Nephron (organoid): ENCODE results near the gene SOX10.

Experiments
- H3K27ac Mint-ChIP-seq, 3 experiments: 2 replicates each; pipeline ENCODE4 v1.8.0; 2020; ENCODE audit warnings: mixed read lengths in 3 of 3, mild to moderate bottlenecking in 2 of 3, moderate library complexity in 1 of 3
- H3K27me3 Mint-ChIP-seq: 2 replicates; pipeline ENCODE4 v1.8.0; 2021; ENCODE audit warnings: low read depth, mild to moderate bottlenecking, moderate library complexity, mixed read lengths
- H3K36me3 Mint-ChIP-seq: 2 replicates; pipeline ENCODE4 v1.8.0; 2020; ENCODE audit warnings: low read depth, mixed read lengths
- H3K4me1 Mint-ChIP-seq: 2 replicates; pipeline ENCODE4 v1.8.0; 2020; ENCODE audit warnings: mixed read lengths
- H3K4me3 Mint-ChIP-seq, 3 experiments: 2 replicates each; pipeline ENCODE4 v1.8.0; 2020; ENCODE audit warnings: mild to moderate bottlenecking in 3 of 3, mixed read lengths in 3 of 3, moderate library complexity in 2 of 3
- H3K9me3 Mint-ChIP-seq: 2 replicates; pipeline ENCODE4 v1.8.0; 2020; ENCODE audit warnings: mixed read lengths
- TF ChIP-seq, protein P1 (sequence below), 3 experiments: fragments of 200-600 bp; sonication (generic); IDR thresholded peaks; one replicate each; pipeline ENCODE4 v1.5.0; 2021; ENCODE audit warnings: antibody characterized with exemption in 3 of 3; ENCODE audit not compliant: unreplicated experiment in 3 of 3

The SOX10 gene

DNA sequence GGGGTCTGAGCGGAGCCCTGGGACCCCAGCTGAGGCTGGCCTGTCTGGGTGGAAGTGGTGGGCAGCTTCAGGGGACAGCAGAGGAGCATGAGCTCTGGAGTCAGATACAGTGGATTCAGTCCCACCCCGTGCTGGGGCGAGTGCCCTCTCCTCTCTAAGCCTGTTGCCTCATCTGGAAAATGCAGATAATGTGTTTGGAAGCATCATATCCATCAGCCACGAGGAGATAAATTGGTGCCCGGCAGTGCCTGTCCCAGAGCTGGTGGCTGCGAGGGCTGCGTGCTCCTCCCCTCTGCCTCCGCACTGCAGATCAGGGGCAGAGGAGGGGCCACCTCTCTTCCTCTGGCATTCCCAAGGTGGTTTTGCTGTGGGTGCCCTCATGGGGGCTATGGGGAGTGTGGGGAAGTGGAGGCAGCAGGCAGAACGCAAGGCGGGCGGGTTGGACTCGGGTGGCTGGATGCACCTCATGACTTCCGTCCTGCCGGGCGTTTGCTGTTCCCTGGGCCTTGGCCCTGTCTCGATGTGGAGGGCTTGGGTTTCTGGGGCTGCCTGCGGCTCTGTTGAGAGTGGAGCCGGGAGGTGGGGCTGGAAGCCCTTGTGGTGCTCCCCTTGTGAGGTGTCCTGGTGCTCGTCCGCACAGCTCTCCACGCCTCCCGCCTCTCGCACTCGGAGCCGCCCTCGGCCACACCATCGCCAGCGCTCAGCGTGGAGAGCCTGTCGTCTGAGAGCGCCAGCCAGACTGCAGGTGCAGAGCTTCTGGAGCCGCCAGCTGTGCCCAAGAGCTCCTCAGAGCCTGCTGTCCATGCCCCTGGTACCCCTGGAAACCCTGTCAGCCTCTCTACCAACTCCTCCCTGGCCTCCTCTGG is 57.4 kb downstream of the SOX10 start:
- Mint-ChIP-seq H3K9me3 (no peaks in the 10 kb centered on the region), H3K27me3 (no peaks in the 10 kb centered on the region), H3K36me3 (peaks cover 20% of the 10 kb centered on the region), H3K4me3 (no peak overlapping the region), H3K4me1 (peaks cover 3% of the 10 kb centered on the region), H3K27ac (no peak overlapping the region)
- TF ChIP-seq, protein P1, sequence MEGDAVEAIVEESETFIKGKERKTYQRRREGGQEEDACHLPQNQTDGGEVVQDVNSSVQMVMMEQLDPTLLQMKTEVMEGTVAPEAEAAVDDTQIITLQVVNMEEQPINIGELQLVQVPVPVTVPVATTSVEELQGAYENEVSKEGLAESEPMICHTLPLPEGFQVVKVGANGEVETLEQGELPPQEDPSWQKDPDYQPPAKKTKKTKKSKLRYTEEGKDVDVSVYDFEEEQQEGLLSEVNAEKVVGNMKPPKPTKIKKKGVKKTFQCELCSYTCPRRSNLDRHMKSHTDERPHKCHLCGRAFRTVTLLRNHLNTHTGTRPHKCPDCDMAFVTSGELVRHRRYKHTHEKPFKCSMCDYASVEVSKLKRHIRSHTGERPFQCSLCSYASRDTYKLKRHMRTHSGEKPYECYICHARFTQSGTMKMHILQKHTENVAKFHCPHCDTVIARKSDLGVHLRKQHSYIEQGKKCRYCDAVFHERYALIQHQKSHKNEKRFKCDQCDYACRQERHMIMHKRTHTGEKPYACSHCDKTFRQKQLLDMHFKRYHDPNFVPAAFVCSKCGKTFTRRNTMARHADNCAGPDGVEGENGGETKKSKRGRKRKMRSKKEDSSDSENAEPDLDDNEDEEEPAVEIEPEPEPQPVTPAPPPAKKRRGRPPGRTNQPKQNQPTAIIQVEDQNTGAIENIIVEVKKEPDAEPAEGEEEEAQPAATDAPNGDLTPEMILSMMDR (IDR thresholded peaks at IDR 0.05; ENCODE audit: unreplicated experiment in 3 of 3), result no peak

DNA sequence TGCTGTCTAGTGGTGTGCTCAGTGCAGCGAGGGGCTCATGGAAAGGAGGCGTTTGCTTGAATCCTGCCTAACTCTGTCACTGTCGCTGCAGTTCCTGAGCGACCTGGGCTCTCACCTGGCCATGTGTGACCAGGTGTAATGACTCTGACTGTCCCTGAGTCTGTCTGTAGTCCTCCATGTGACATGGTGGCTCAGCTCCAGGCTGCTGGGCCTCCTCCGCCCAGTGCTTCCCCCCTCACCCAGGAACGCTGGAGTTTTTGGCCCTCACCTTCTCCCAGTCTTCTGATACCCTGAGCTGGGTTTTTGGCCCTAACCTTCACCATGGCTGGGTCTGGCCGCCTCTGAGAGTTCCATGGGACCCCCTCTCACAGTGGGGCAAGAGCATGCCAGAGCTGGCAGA is 58.0 kb downstream of the SOX10 start:
- Mint-ChIP-seq H3K36me3 (peaks cover 15% of the 10 kb centered on the region), H3K4me3 (no peak overlapping the region), H3K9me3 (no peaks in the 10 kb centered on the region), H3K27ac (no peak overlapping the region), H3K4me1 (no peaks in the 10 kb centered on the region), H3K27me3 (no peaks in the 10 kb centered on the region)
- TF ChIP-seq, protein P1 (IDR thresholded peaks at IDR 0.05; ENCODE audit: unreplicated experiment in 3 of 3), result no peak

DNA sequence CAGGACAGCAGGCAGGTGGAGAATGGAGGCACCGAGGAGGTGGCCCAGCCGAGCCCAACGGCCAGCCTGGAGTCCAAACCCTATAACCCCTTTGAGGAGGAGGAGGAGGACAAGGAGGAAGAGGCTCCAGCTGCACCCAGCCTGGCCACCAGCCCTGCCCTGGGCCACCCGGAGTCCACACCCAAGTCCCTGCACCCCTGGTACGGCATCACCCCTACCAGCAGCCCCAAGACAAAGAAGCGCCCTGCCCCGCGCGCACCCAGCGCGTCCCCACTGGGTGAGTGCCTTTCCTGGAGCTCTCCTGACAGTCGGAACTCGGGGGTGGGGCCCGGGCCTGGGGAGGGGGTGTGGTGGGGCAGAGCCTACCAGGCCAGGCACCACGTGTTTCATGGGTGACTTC is 58.6 kb downstream of the SOX10 start:
- H3K27ac Mint-ChIP-seq, result peak overlapping the region in 1 of 3 experiments; percentile 76
- TF ChIP-seq, protein P1 (IDR thresholded peaks at IDR 0.05; ENCODE audit: unreplicated experiment in 3 of 3), result no peak
- no peaks in the 10 kb centered on the region for H3K4me1 Mint-ChIP-seq
- no peaks in the 10 kb centered on the region for H3K27me3 Mint-ChIP-seq
- H3K36me3 Mint-ChIP-seq, result peaks cover 15% of the 10 kb centered on the region
- no peaks in the 10 kb centered on the region for H3K9me3 Mint-ChIP-seq
- H3K4me3 Mint-ChIP-seq, result no peak overlapping the region

DNA sequence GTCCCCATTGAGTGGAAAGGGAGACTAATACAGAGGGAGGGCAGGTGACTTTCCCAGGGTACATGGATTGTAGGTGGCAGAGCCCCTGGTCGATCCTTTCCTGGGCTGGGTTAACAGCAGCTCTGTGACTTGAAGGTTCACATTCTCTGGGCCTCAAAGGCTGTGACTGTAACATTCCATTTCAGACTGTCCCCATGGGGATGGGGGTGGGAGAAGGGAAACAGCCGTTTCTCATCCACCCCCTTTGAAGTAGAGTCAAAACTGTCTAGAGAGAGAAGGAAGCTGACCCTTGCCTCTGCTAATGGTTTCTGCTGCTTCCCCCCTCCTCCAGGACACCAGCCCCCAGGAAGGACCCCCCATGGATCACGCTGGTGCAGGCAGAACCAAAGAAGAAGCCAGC is 59.0 kb downstream of the SOX10 start:
- no peaks in the 10 kb centered on the region for H3K27me3 Mint-ChIP-seq
- no peaks in the 10 kb centered on the region for H3K9me3 Mint-ChIP-seq
- H3K4me3 Mint-ChIP-seq, result no peak overlapping the region
- peaks cover 16% of the 10 kb centered on the region for H3K36me3 Mint-ChIP-seq
- peak overlapping the region in 2 of 3 experiments; percentile 48 to 76 for H3K27ac Mint-ChIP-seq
- no peaks in the 10 kb centered on the region for H3K4me1 Mint-ChIP-seq
- TF ChIP-seq, protein P1 (IDR thresholded peaks at IDR 0.05; ENCODE audit: unreplicated experiment in 3 of 3), result no peak

DNA sequence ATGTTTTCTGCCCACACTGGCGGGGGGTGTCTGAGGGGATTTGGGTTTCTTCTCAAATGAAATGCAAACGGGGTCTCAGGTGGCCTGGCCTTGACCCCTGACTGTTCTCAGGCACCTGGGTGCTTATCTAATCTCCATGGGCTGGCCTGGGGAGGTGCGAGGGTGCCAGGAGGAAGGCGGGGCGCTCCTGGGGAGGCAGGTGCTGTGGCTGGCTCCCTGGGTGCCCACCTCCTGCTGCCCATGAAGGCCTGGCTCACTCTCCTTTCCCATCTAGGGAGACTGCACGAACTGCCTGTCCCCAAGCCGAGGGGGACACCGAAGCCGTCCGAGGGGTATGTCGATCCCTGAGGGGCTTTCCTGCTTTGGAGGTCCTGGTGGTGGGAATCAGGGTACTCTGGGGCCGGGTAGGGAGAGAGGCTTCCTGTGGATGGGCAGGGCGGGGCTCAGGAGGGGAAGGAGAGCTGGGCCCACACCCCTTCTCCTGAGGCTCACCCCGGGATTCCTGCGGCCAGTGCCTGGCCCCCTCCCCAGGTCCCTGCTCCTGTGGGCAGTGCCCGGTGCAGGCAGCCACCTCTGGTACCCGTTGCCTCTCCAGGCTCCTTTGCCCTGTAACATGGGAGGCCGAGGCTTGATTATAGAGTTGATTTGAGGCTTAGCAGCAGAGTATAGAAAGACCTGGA is 59.8 kb downstream of the SOX10 start:
- H3K4me3 Mint-ChIP-seq, result no peak overlapping the region

More for the DNA sequence above, 59.8 kb downstream of the SOX10 start:
- H3K27ac Mint-ChIP-seq, result peak overlapping the region in 1 of 3 experiments; percentile 76
- H3K4me1 Mint-ChIP-seq, result no peaks in the 10 kb centered on the region
- peaks cover 21% of the 10 kb centered on the region for H3K36me3 Mint-ChIP-seq
- H3K27me3 Mint-ChIP-seq, result no peaks in the 10 kb centered on the region
- no peaks in the 10 kb centered on the region for H3K9me3 Mint-ChIP-seq
- TF ChIP-seq, protein P1 (IDR thresholded peaks at IDR 0.05; ENCODE audit: unreplicated experiment in 3 of 3), result no peak
